Mesothelial cell of epicardium (in vitro differentiated cells): ENCODE data around the gene CNTN6. TPM values are rescaled to one million over a fixed set of nuclear protein-coding genes. Genes with fewer than 3 reads are reported as not detected.

Source experiments
- DNase-seq, 2 experiments: peaks; one replicate each; pipeline ENCODE4 v3.0.0; 2021; ENCODE audit warnings: low spot score in 2 of 2; ENCODE audit not compliant: unreplicated experiment in 2 of 2
- H3K27ac Mint-ChIP-seq: 2 replicates; pipeline ENCODE4 v1.8.0; 2021; ENCODE audit warnings: mixed read lengths
- H3K27me3 Mint-ChIP-seq: 2 replicates; pipeline ENCODE4 v1.8.0; 2021; ENCODE audit warnings: low read depth, mixed read lengths
- H3K36me3 Mint-ChIP-seq: 2 replicates; pipeline ENCODE4 v1.8.0; 2021; ENCODE audit warnings: mixed read lengths
- H3K4me1 Mint-ChIP-seq: 2 replicates; pipeline ENCODE4 v1.8.0; 2021; ENCODE audit warnings: mixed read lengths
- H3K4me3 Mint-ChIP-seq: 2 replicates; pipeline ENCODE4 v1.8.0; 2021; ENCODE audit warnings: mild to moderate bottlenecking, moderate library complexity, mixed read lengths
- H3K9me3 Mint-ChIP-seq: 2 replicates; pipeline ENCODE4 v1.8.0; 2021; ENCODE audit warnings: mixed read lengths
- CTCF ChIP-seq: fragments of 200-600 bp; sonication (generic); IDR thresholded peaks from one replicate; pipeline ENCODE4 v1.5.0; 2021; ENCODE audit warnings: antibody characterized with exemption; ENCODE audit not compliant: unreplicated experiment
- total RNA-seq: library from RNA; stranded (reverse); gene quantifications from 3 replicates; pipeline ENCODE4 v1.2.1, GENCODE V29; 2021

Gene CNTN6
- total RNA-seq, 1 donor from 2014 or later, result 15.4 TPM

- Mint-ChIP-seq H3K27ac (no peak overlapping the region), H3K9me3 (peaks cover 5% of the 10 kb centered on the region), H3K4me3 (no peak overlapping the region), H3K4me1 (peaks cover 17% of the 10 kb centered on the region), H3K27me3 (no peaks in the 10 kb centered on the region), H3K36me3 (no peaks in the 10 kb centered on the region)
- no peak for TF ChIP-seq CTCF
- no peak for DNase-seq
Measured at GRCh38 chr3:1072041-1072440, 20.8 kb upstream of the CNTN6 start.

GRCh38 chr3:1079662-1080061 lies 13.2 kb upstream of the CNTN6 start:
- no peaks in the 10 kb centered on the region for H3K27me3 Mint-ChIP-seq
- no peak overlapping the region for H3K27ac Mint-ChIP-seq
- no peaks in the 10 kb centered on the region for H3K36me3 Mint-ChIP-seq
- no peak overlapping the region for H3K4me3 Mint-ChIP-seq
- H3K9me3 Mint-ChIP-seq, result no peaks in the 10 kb centered on the region
- DNase-seq, result no peak
- peaks cover 30% of the 10 kb centered on the region for H3K4me1 Mint-ChIP-seq
- TF ChIP-seq CTCF, result no peak

GRCh38 chr3:1082108-1082507 lies 10.7 kb upstream of the CNTN6 start:
- no peaks in the 10 kb centered on the region for H3K9me3 Mint-ChIP-seq
- H3K27me3 Mint-ChIP-seq, result no peaks in the 10 kb centered on the region
- peak; percentile 32 to 47 for DNase-seq
- H3K36me3 Mint-ChIP-seq, result no peaks in the 10 kb centered on the region
- peak; percentile 75 for TF ChIP-seq CTCF
- H3K4me3 Mint-ChIP-seq, result no peak overlapping the region
- H3K27ac Mint-ChIP-seq, result peak overlapping the region; percentile 63
- peaks cover 37% of the 10 kb centered on the region for H3K4me1 Mint-ChIP-seq

GRCh38 chr3:1087066-1087560 lies 5.7 kb upstream of the CNTN6 start:
- peak in 1 of 2 experiments; percentile 50 for DNase-seq
- no peaks in the 10 kb centered on the region for H3K36me3 Mint-ChIP-seq
- no peak overlapping the region for H3K4me3 Mint-ChIP-seq
- no peak for TF ChIP-seq CTCF
- peak overlapping the region; percentile 93 for H3K27ac Mint-ChIP-seq
- H3K9me3 Mint-ChIP-seq, result no peaks in the 10 kb centered on the region
- H3K27me3 Mint-ChIP-seq, result no peaks in the 10 kb centered on the region
- H3K4me1 Mint-ChIP-seq, result peaks cover 37% of the 10 kb centered on the region

GRCh38 chr3:1088503-1088902 lies 4.3 kb upstream of the CNTN6 start:
- DNase-seq, result no peak
- H3K9me3 Mint-ChIP-seq, result no peaks in the 10 kb centered on the region
- H3K4me3 Mint-ChIP-seq, result no peak overlapping the region
- peak overlapping the region; percentile 58 for H3K27ac Mint-ChIP-seq
- H3K4me1 Mint-ChIP-seq, result peaks cover 48% of the 10 kb centered on the region
- no peak for TF ChIP-seq CTCF
- H3K27me3 Mint-ChIP-seq, result no peaks in the 10 kb centered on the region
- H3K36me3 Mint-ChIP-seq, result no peaks in the 10 kb centered on the region

- Mint-ChIP-seq H3K27ac (peak overlapping the region; percentile 40), H3K9me3 (peaks cover 7% of the 10 kb centered on the region), H3K4me1 (peaks cover 47% of the 10 kb centered on the region), H3K36me3 (peaks cover 3% of the 10 kb centered on the region), H3K4me3 (no peak overlapping the region), H3K27me3 (no peaks in the 10 kb centered on the region)
- DNase-seq, result no peak
- TF ChIP-seq CTCF, result no peak
Measured at GRCh38 chr3:1091286-1091685, 1.5 kb upstream of the CNTN6 start.
